ENCODE measurements around the gene DENND1A. TPM values are rescaled to one million over a fixed set of nuclear protein-coding genes. Genes with fewer than 3 reads are reported as not detected.

The DENND1A gene
- total and polyA plus RNA-seq, 4 experiments from 2014 or later, result 1.4 to 14.2 (median 9.9) TPM

- POLR2A ChIA-PET (ENCODE audit: partially characterized antibody), result no interaction called here
- H3K36me3 Mint-ChIP-seq, result peaks cover 32 to 40% of the 10 kb centered on the region in 2 donors
These were observed 53.2 kb downstream of the DENND1A start for GRCh38 chr9:123876750-123877149.

GRCh38 chr9:123872710-123873109, 57.2 kb downstream of the DENND1A start:
- intact Hi-C loops (cut with micrococcal nuclease), result no loop called here
- CTCF ChIA-PET (ENCODE audit: partially characterized antibody), result interaction anchor here (1.5 kb wide), 1 partner anchor 12 kb away, joined by 3 read pairs; no protein-coding TSS in a partner anchor
- DNase-seq, result no peak
- Histone ChIP-seq H3K36me3 (ENCODE audit: insufficient read depth, low read length) (no peaks in the 10 kb centered on the region), H3K9me3 (ENCODE audit: control insufficient read depth in 1 of 2, low read length in 2 of 2) (no peaks in the 10 kb centered on the region), H3K4me3 (ENCODE audit: low read length in 2 of 2) (no peak overlapping the region), H3K4me1 (ENCODE audit: insufficient read depth, low read length) (peaks cover 5% of the 10 kb centered on the region), H3K27me3 (ENCODE audit: insufficient read depth, low read length) (no peaks in the 10 kb centered on the region), H3K27ac (ENCODE audit: low read depth, low read length) (no peak overlapping the region)
- H3K27me3 Mint-ChIP-seq, result no peaks in the 10 kb centered on the region
- H3K9me3 Mint-ChIP-seq, result no peaks in the 10 kb centered on the region
- no peak overlapping the region for H3K4me3 Mint-ChIP-seq
- H3K4me1 Mint-ChIP-seq, result peaks cover 11 to 13% (median 13%) of the 10 kb centered on the region in 4 donors
- H3K27ac Mint-ChIP-seq, result peak overlapping the region in 1 of 7 donors; percentile 61
- POLR2A ChIA-PET (ENCODE audit: partially characterized antibody), result no interaction called here
- H3K36me3 Mint-ChIP-seq, result peaks cover 22 to 38% of the 10 kb centered on the region in 2 donors

More at GRCh38 chr9:123876750-123877149, 53.2 kb downstream of the DENND1A start:
- Histone ChIP-seq H3K36me3 (ENCODE audit: insufficient read depth, low read length) (no peaks in the 10 kb centered on the region), H3K9me3 (ENCODE audit: control insufficient read depth in 1 of 2, low read length in 2 of 2) (no peaks in the 10 kb centered on the region), H3K27me3 (ENCODE audit: insufficient read depth, low read length) (no peaks in the 10 kb centered on the region), H3K4me1 (ENCODE audit: insufficient read depth, low read length) (no peaks in the 10 kb centered on the region), H3K27ac (ENCODE audit: low read depth, low read length) (no peak overlapping the region), H3K4me3 (ENCODE audit: low read length in 2 of 2) (no peak overlapping the region)
- DNase-seq, result no peak
- H3K27ac Mint-ChIP-seq, result no peak overlapping the region
- CTCF ChIA-PET (ENCODE audit: partially characterized antibody), result no interaction called here
- H3K4me1 Mint-ChIP-seq, result peaks cover 0 to 3% (median 2%) of the 10 kb centered on the region in 4 donors
- H3K4me3 Mint-ChIP-seq, result no peak overlapping the region
- intact Hi-C loops (cut with micrococcal nuclease), result no loop called here
- no peaks in the 10 kb centered on the region for H3K27me3 Mint-ChIP-seq
- H3K9me3 Mint-ChIP-seq, result no peaks in the 10 kb centered on the region

- ChIA-PET CTCF (ENCODE audit: partially characterized antibody) (interaction anchor here (1.5 kb wide), 1 partner anchor 13 kb away, joined by 3 read pairs; no protein-coding TSS in a partner anchor), POLR2A (ENCODE audit: partially characterized antibody) (no interaction called here)
- no peaks in the 10 kb centered on the region for H3K27me3 Mint-ChIP-seq
- no peak overlapping the region for H3K4me3 Mint-ChIP-seq
- Histone ChIP-seq H3K27me3 (ENCODE audit: insufficient read depth, low read length) (no peaks in the 10 kb centered on the region), H3K27ac (ENCODE audit: low read depth, low read length) (no peak overlapping the region), H3K9me3 (ENCODE audit: control insufficient read depth in 1 of 2, low read length in 2 of 2) (no peaks in the 10 kb centered on the region), H3K4me1 (ENCODE audit: insufficient read depth, low read length) (peaks cover 14% of the 10 kb centered on the region), H3K36me3 (ENCODE audit: insufficient read depth, low read length) (no peaks in the 10 kb centered on the region), H3K4me3 (ENCODE audit: low read length in 2 of 2) (no peak overlapping the region)
- no peaks in the 10 kb centered on the region for H3K9me3 Mint-ChIP-seq
- peaks cover 19 to 23% (median 21%) of the 10 kb centered on the region in 4 donors for H3K4me1 Mint-ChIP-seq
- H3K27ac Mint-ChIP-seq, result no peak overlapping the region
- peaks cover 18 to 35% of the 10 kb centered on the region in 2 donors for H3K36me3 Mint-ChIP-seq
- intact Hi-C loops (cut with micrococcal nuclease), result no loop called here
- DNase-seq, result no peak
These were observed 58.1 kb downstream of the DENND1A start for GRCh38 chr9:123871781-123872180.

GRCh38 chr9:123868002-123868401, 61.9 kb downstream of the DENND1A start:
- Mint-ChIP-seq H3K9me3 (no peaks in the 10 kb centered on the region), H3K4me3 (peak overlapping the region in 6 of 8 donors; percentile 30 to 74 (median 58)), H3K27ac (peak overlapping the region in 6 of 7 donors; percentile 9 to 81 (median 64)), H3K27me3 (no peaks in the 10 kb centered on the region), H3K4me1 (peaks cover 26 to 32% (median 29%) of the 10 kb centered on the region in 4 donors), H3K36me3 (peaks cover 6 to 14% of the 10 kb centered on the region in 2 donors)
- Histone ChIP-seq H3K9me3 (ENCODE audit: control insufficient read depth in 1 of 2, low read length in 2 of 2) (no peaks in the 10 kb centered on the region), H3K27me3 (ENCODE audit: insufficient read depth, low read length) (no peaks in the 10 kb centered on the region), H3K36me3 (ENCODE audit: insufficient read depth, low read length) (no peaks in the 10 kb centered on the region), H3K27ac (ENCODE audit: low read depth, low read length) (no peak overlapping the region), H3K4me3 (ENCODE audit: low read length in 2 of 2) (no peak overlapping the region), H3K4me1 (ENCODE audit: insufficient read depth, low read length) (peaks cover 24% of the 10 kb centered on the region)
- POLR2A ChIA-PET (ENCODE audit: partially characterized antibody), result no interaction called here
- no peak for DNase-seq
- CTCF ChIA-PET (ENCODE audit: partially characterized antibody), result no interaction called here
- intact Hi-C loops (cut with micrococcal nuclease), result no loop called here

- CTCF ChIA-PET (ENCODE audit: partially characterized antibody), result no interaction called here
- no peaks in the 10 kb centered on the region for H3K9me3 ChIP-seq (ENCODE audit: control insufficient read depth in 1 of 2, low read length in 2 of 2)
- Mint-ChIP-seq H3K36me3 (peaks cover 4 to 12% of the 10 kb centered on the region in 2 donors), H3K9me3 (no peaks in the 10 kb centered on the region), H3K27me3 (no peaks in the 10 kb centered on the region), H3K4me3 (peak overlapping the region in 6 of 8 donors; percentile 32 to 74 (median 45)), H3K27ac (peak overlapping the region in 5 of 7 donors; percentile 47 to 80 (median 67)), H3K4me1 (peaks cover 26 to 32% (median 30%) of the 10 kb centered on the region in 4 donors)
- no peaks in the 10 kb centered on the region for H3K27me3 ChIP-seq (ENCODE audit: insufficient read depth, low read length)
- H3K27ac ChIP-seq (ENCODE audit: low read depth, low read length), result no peak overlapping the region
- intact Hi-C loops (cut with micrococcal nuclease), result no loop called here
- no peak overlapping the region for H3K4me3 ChIP-seq (ENCODE audit: low read length in 2 of 2)
- peak in 2 of 5 donors; percentile 1 to 11 for DNase-seq
- no peaks in the 10 kb centered on the region for H3K36me3 ChIP-seq (ENCODE audit: insufficient read depth, low read length)
- POLR2A ChIA-PET (ENCODE audit: partially characterized antibody), result no interaction called here
- H3K4me1 ChIP-seq (ENCODE audit: insufficient read depth, low read length), result peaks cover 24% of the 10 kb centered on the region
These were observed 62.9 kb downstream of the DENND1A start for GRCh38 chr9:123867034-123867433.

- H3K9me3 ChIP-seq (ENCODE audit: control insufficient read depth in 1 of 2, low read length in 2 of 2), result no peaks in the 10 kb centered on the region
- no peaks in the 10 kb centered on the region for H3K36me3 ChIP-seq (ENCODE audit: insufficient read depth, low read length)
- no peak overlapping the region for H3K4me3 ChIP-seq (ENCODE audit: low read length in 2 of 2)
- peaks cover 26 to 32% (median 29%) of the 10 kb centered on the region in 4 donors for H3K4me1 Mint-ChIP-seq
- H3K4me3 Mint-ChIP-seq, result peak overlapping the region in 2 of 8 donors; percentile 59 to 66
- peak in 4 of 5 donors; percentile 19 to 32 (median 26) for DNase-seq
- ChIA-PET POLR2A (ENCODE audit: partially characterized antibody) (no interaction called here), CTCF (ENCODE audit: partially characterized antibody) (no interaction called here)
- peak overlapping the region in 4 of 7 donors; percentile 53 to 72 (median 64) for H3K27ac Mint-ChIP-seq
- intact Hi-C loops (cut with micrococcal nuclease), result no loop called here
- no peaks in the 10 kb centered on the region for H3K9me3 Mint-ChIP-seq
- no peak overlapping the region for H3K27ac ChIP-seq (ENCODE audit: low read depth, low read length)
- peaks cover 24% of the 10 kb centered on the region for H3K4me1 ChIP-seq (ENCODE audit: insufficient read depth, low read length)
- H3K27me3 Mint-ChIP-seq, result no peaks in the 10 kb centered on the region
- peaks cover 1 to 8% of the 10 kb centered on the region in 2 donors for H3K36me3 Mint-ChIP-seq
- H3K27me3 ChIP-seq (ENCODE audit: insufficient read depth, low read length), result no peaks in the 10 kb centered on the region
These were observed 63.4 kb downstream of the DENND1A start for GRCh38 chr9:123866497-123866896.

GRCh38 chr9:123865226-123866000, 64.5 kb downstream of the DENND1A start:
- no peak for DNase-seq
- Histone ChIP-seq H3K36me3 (ENCODE audit: insufficient read depth, low read length) (no peaks in the 10 kb centered on the region), H3K4me3 (ENCODE audit: low read length in 2 of 2) (no peak overlapping the region), H3K9me3 (ENCODE audit: control insufficient read depth in 1 of 2, low read length in 2 of 2) (no peaks in the 10 kb centered on the region), H3K27me3 (ENCODE audit: insufficient read depth, low read length) (no peaks in the 10 kb centered on the region), H3K27ac (ENCODE audit: low read depth, low read length) (no peak overlapping the region), H3K4me1 (ENCODE audit: insufficient read depth, low read length) (peaks cover 24% of the 10 kb centered on the region)
- Mint-ChIP-seq H3K4me3 (peak overlapping the region in 2 of 8 donors; percentile 13 to 39), H3K36me3 (peaks cover 1 to 4% of the 10 kb centered on the region in 2 donors), H3K4me1 (peaks cover 27 to 32% (median 29%) of the 10 kb centered on the region in 4 donors), H3K27ac (peak overlapping the region in 1 of 7 donors; percentile 41), H3K9me3 (no peaks in the 10 kb centered on the region), H3K27me3 (no peaks in the 10 kb centered on the region)
- CTCF ChIA-PET (ENCODE audit: partially characterized antibody), result interaction anchor here (1.1 kb wide), 1 partner anchor 12 kb away, joined by 4 read pairs; no protein-coding TSS in a partner anchor
- POLR2A ChIA-PET (ENCODE audit: partially characterized antibody), result no interaction called here
- intact Hi-C loops (cut with micrococcal nuclease), result no loop called here
